ENCODE data around the gene CCBE1. TPM values are rescaled to one million over a fixed set of nuclear protein-coding genes. Genes with fewer than 3 reads are reported as not detected.

The CCBE1 gene
- total RNA-seq, 2 experiments from 2014 or later = not detected

- POLR2A ChIA-PET = no interaction called here
- Mint-ChIP-seq H3K4me1 (ENCODE audit: low read depth) (no peaks in the 10 kb centered on the region), H3K27ac (no peak overlapping the region), H3K9me3 (no peaks in the 10 kb centered on the region), H3K36me3 (ENCODE audit: low read depth) (no peaks in the 10 kb centered on the region), H3K27me3 (no peaks in the 10 kb centered on the region), H3K4me3 (no peak overlapping the region)
- ATAC-seq = no peak
- TF ChIP-seq CTCF (IDR thresholded peaks at IDR 0.05) = no peak
- no peak for DNase-seq
- intact Hi-C loops (cut with micrococcal nuclease) = no loop called here
- CTCF ChIA-PET = no interaction called here
Observed at GRCh38 chr18:59610546-59611140, 86.6 kb downstream of the CCBE1 start.

GRCh38 chr18:59609654-59610053 is 87.6 kb downstream of the CCBE1 start:
- TF ChIP-seq CTCF (IDR thresholded peaks at IDR 0.05) = no peak
- intact Hi-C loops (cut with micrococcal nuclease) = no loop called here
- DNase-seq (no peak), ATAC-seq (no peak)
- CTCF ChIA-PET = no interaction called here
- no peaks in the 10 kb centered on the region for H3K27me3 Mint-ChIP-seq
- H3K9me3 Mint-ChIP-seq = no peaks in the 10 kb centered on the region
- POLR2A ChIA-PET = no interaction called here
- H3K27ac Mint-ChIP-seq = no peak overlapping the region
- H3K4me3 Mint-ChIP-seq = no peak overlapping the region
- no peaks in the 10 kb centered on the region for H3K36me3 Mint-ChIP-seq (ENCODE audit: low read depth)
- no peaks in the 10 kb centered on the region for H3K4me1 Mint-ChIP-seq (ENCODE audit: low read depth)

- no peak for TF ChIP-seq CTCF (IDR thresholded peaks at IDR 0.05)
- H3K9me3 Mint-ChIP-seq = no peaks in the 10 kb centered on the region
- DNase-seq (no peak), ATAC-seq (no peak)
- ChIA-PET CTCF (interaction anchor here (1.2 kb wide), 1 partner anchor 24 kb away, joined by 3 read pairs; no protein-coding TSS in a partner anchor), POLR2A (interaction anchor here (0.5 kb wide), 1 partner anchor 52 kb away, joined by 3 read pairs; no protein-coding TSS in a partner anchor)
- H3K27me3 Mint-ChIP-seq = no peaks in the 10 kb centered on the region
- H3K4me1 Mint-ChIP-seq (ENCODE audit: low read depth) = no peaks in the 10 kb centered on the region
- intact Hi-C loops (cut with micrococcal nuclease) = no loop called here
- H3K4me3 Mint-ChIP-seq = no peak overlapping the region
- H3K36me3 Mint-ChIP-seq (ENCODE audit: low read depth) = no peaks in the 10 kb centered on the region
- no peak overlapping the region for H3K27ac Mint-ChIP-seq
Observed at GRCh38 chr18:59607471-59607870, 89.8 kb downstream of the CCBE1 start.

DNA sequence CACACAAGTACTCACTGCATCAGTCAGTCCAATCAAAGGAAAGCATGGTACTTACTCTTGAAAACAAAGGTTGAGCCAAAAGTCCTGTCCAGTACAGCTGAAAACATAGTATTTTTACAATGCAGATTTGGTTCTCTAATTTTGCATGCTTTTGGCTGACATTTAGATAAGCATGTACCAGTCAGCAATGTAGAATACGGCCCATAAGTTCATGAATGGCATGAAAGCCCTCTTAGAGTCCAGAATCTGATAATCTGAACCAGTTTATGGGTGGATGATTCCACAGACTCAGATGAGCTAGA is 90.2 kb downstream of the CCBE1 start:
- intact Hi-C loops (cut with micrococcal nuclease) = no loop called here
- no peak for ATAC-seq
- no peak overlapping the region for H3K27ac Mint-ChIP-seq
- no peak overlapping the region for H3K4me3 Mint-ChIP-seq
- H3K9me3 Mint-ChIP-seq = no peaks in the 10 kb centered on the region
- POLR2A ChIA-PET = no interaction called here
- no peaks in the 10 kb centered on the region for H3K36me3 Mint-ChIP-seq (ENCODE audit: low read depth)
- H3K27me3 Mint-ChIP-seq = no peaks in the 10 kb centered on the region
- no peak for DNase-seq
- H3K4me1 Mint-ChIP-seq (ENCODE audit: low read depth) = no peaks in the 10 kb centered on the region
- CTCF ChIA-PET = interaction anchor here (1.2 kb wide), 1 partner anchor 24 kb away, joined by 3 read pairs; no protein-coding TSS in a partner anchor
- no peak for TF ChIP-seq CTCF (IDR thresholded peaks at IDR 0.05)

DNA sequence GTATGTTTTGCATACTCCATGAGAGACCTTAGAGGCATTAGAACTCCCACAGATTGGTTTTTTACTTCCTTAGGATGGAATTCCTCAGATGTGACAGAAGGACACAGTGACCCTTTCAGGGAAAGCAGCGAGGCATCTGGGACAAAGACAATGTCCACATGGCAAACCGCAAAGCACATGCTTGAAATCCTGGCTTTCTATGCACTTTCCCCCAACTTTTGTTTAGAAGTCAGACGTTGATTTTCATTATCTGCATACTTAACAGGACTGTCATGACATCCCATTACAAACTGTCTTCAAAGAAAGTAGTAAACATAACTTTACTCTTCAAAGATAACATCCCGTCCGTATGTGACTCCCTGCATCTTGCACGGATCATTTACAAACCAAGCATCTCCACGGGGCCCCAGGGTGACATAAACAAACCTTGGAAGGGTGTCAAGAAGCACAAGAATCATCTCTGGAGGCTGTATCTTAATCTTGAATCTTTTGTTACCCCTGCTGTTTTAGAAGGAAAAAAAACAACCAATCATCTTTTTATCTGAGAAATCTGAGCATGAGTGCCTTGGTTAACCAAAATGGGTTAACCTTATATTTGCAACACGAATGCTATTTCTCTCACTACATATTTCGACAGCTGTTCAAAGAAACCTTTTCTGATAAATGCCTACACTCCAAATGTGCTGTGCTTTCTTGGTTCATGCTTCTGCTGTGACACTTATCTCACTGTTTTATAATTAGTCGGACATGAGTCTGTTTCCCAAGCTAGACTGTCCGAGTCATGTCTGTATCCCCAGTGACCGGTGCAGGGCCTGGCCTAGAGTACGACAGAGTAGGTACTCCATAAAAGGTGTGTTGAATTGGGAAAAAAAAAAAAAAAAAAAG is 90.8 kb downstream of the CCBE1 start:
- no peak for ATAC-seq
- CTCF ChIA-PET = no interaction called here
- TF ChIP-seq CTCF (IDR thresholded peaks at IDR 0.05) = no peak

More for the DNA sequence above, 90.8 kb downstream of the CCBE1 start:
- no peak for DNase-seq
- Mint-ChIP-seq H3K9me3 (no peaks in the 10 kb centered on the region), H3K27me3 (no peaks in the 10 kb centered on the region), H3K4me3 (no peak overlapping the region), H3K4me1 (ENCODE audit: low read depth) (no peaks in the 10 kb centered on the region), H3K27ac (no peak overlapping the region), H3K36me3 (ENCODE audit: low read depth) (no peaks in the 10 kb centered on the region)
- intact Hi-C loops (cut with micrococcal nuclease) = no loop called here
- POLR2A ChIA-PET = no interaction called here

All from activated CD8-positive, alpha-beta T cell treated with anti-CD3 and anti-CD28 coated beads for 36 hours (primary cell).